Measurements from ENCODE around the gene TGFBR3.

DNA sequence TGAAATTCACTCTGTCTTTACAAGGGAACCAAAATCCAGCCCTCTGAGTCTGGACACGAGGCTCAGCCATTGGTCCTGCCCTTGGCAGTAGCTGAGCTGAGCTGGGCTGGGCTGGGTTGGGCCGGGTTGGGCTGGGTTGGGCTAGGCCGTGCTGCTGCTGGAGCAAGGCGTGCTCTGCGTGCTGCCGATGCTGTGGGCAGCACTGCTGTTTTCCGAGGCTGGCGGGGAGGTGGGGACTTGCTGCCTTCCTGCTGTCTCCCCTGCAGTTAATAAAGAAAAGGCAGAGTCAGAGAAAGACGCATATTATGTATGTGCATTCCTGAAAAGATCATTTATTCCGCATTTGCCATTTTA lies 202.4 kb downstream of the TGFBR3 start:
- TF ChIP-seq, protein P1, sequence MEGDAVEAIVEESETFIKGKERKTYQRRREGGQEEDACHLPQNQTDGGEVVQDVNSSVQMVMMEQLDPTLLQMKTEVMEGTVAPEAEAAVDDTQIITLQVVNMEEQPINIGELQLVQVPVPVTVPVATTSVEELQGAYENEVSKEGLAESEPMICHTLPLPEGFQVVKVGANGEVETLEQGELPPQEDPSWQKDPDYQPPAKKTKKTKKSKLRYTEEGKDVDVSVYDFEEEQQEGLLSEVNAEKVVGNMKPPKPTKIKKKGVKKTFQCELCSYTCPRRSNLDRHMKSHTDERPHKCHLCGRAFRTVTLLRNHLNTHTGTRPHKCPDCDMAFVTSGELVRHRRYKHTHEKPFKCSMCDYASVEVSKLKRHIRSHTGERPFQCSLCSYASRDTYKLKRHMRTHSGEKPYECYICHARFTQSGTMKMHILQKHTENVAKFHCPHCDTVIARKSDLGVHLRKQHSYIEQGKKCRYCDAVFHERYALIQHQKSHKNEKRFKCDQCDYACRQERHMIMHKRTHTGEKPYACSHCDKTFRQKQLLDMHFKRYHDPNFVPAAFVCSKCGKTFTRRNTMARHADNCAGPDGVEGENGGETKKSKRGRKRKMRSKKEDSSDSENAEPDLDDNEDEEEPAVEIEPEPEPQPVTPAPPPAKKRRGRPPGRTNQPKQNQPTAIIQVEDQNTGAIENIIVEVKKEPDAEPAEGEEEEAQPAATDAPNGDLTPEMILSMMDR (tag by site-specific recombination; IDR thresholded peaks at IDR 0.05), result no peak
- TF ChIP-seq KLF1 (tag by site-specific recombination; IDR thresholded peaks at IDR 0.05), result no peak
- no peak for TF ChIP-seq ZNF184 (tag by site-specific recombination; IDR thresholded peaks at IDR 0.05)
- TF ChIP-seq ZNF544 (tag by site-specific recombination; IDR thresholded peaks at IDR 0.05), result no peak
- TF ChIP-seq, protein P2, sequence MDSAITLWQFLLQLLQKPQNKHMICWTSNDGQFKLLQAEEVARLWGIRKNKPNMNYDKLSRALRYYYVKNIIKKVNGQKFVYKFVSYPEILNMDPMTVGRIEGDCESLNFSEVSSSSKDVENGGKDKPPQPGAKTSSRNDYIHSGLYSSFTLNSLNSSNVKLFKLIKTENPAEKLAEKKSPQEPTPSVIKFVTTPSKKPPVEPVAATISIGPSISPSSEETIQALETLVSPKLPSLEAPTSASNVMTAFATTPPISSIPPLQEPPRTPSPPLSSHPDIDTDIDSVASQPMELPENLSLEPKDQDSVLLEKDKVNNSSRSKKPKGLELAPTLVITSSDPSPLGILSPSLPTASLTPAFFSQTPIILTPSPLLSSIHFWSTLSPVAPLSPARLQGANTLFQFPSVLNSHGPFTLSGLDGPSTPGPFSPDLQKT (IDR thresholded peaks at IDR 0.05; ENCODE audit: borderline replicate concordance, low read depth, low read length), result no peak
- no peak for TF ChIP-seq ZNF311 (tag by site-specific recombination; IDR thresholded peaks at IDR 0.05; ENCODE audit: borderline replicate concordance)
- no peak for TF ChIP-seq ZNF549 (tag by site-specific recombination; IDR thresholded peaks at IDR 0.05)
